GM18499 (cell line): Measurements from ENCODE around the gene IFNGR2.

Experiments
- ATAC-seq: cut with Tn5 transposase; IDR thresholded peaks from one replicate; pipeline ENCODE4 v1.9.1; 2021; ENCODE audit warnings: moderate number of reproducible peaks; ENCODE audit not compliant: insufficient read depth, unreplicated experiment

IFNGR2 gene

GRCh38 chr21:33479679-33480480 is 76.7 kb downstream of the IFNGR2 start, which contains the start of gene TMEM50B:
Gene TMEM50B, minus strand, starts transcription at chr21:33479974. Its CDS starts 11,089 bp downstream, at chr21:33468885.
- ATAC-seq: peak; percentile 67

GRCh38 chr21:33480481-33481103 is 77.4 kb downstream of the IFNGR2 start:
- ATAC-seq: no peak

GRCh38 chr21:33481314-33481943 is 78.2 kb downstream of the IFNGR2 start:
- ATAC-seq: no peak
